HepG2 (cell line): Measurements from ENCODE around the gene ACSM6. TPM values are rescaled to one million over a fixed set of nuclear protein-coding genes. Genes with fewer than 3 reads are reported as not detected.

Experiments used
- FOXP1 ChIP-seq, 2 experiments: fragments of 450-650 bp in 1 of 2; IDR thresholded peaks; 2 replicates each; pipeline ENCODE4 v1.6.1; 2017 to 2018; ENCODE audit warnings: antibody characterized with exemption in 1 of 2
- HNRNPLL ChIP-seq: fragments of 200-400 bp; formaldehyde crosslinking; IDR thresholded peaks from 2 replicates; pipeline ENCODE4 v1.6.1; 2017; ENCODE audit warnings: mild to moderate bottlenecking, low read depth, low read length; ENCODE audit not compliant: poor library complexity, severe bottlenecking
- KMT2B ChIP-seq: IDR thresholded peaks from 2 replicates; pipeline ENCODE4 v1.6.1; 2016; ENCODE audit warnings: missing genetic modification reagents, missing compliant biosample characterization
- MED13 ChIP-seq: sonication (generic); formaldehyde crosslinking; IDR thresholded peaks from 2 replicates; pipeline ENCODE4 v1.5.0; 2020; ENCODE audit warnings: missing genetic modification reagents
- MEF2D ChIP-seq: sonication (generic); formaldehyde crosslinking; IDR thresholded peaks from 2 replicates; pipeline ENCODE4 v1.5.1; 2020; ENCODE audit warnings: mild to moderate bottlenecking, missing genetic modification reagents
- PAWR ChIP-seq: sonication (generic); formaldehyde crosslinking; IDR thresholded peaks from 2 replicates; pipeline ENCODE4 v1.4.0; 2020; ENCODE audit warnings: missing genetic modification reagents, mild to moderate bottlenecking, borderline replicate concordance
- SMAD3 ChIP-seq: sonication (generic); formaldehyde crosslinking; IDR thresholded peaks from 2 replicates; pipeline ENCODE4 v1.4.0; 2020; ENCODE audit warnings: missing genetic modification reagents
- SNAPC2 ChIP-seq: sonication (generic); formaldehyde crosslinking; IDR thresholded peaks from 2 replicates; pipeline ENCODE4 v1.8.1; 2022; ENCODE audit warnings: mild to moderate bottlenecking, missing genetic modification reagents
- ZNF317 ChIP-seq: sonication (generic); formaldehyde crosslinking; IDR thresholded peaks from 2 replicates; pipeline ENCODE4 v1.5.0; 2020; ENCODE audit warnings: mild to moderate bottlenecking, missing genetic modification reagents
- ZNF350 ChIP-seq: sonication (generic); formaldehyde crosslinking; IDR thresholded peaks from 2 replicates; pipeline ENCODE4 v1.4.0; 2020; ENCODE audit warnings: mild to moderate bottlenecking, low read depth, missing genetic modification reagents, borderline replicate concordance
- ZNF839 ChIP-seq: sonication (generic); formaldehyde crosslinking; IDR thresholded peaks from 2 replicates; pipeline ENCODE4 v1.4.0; 2020; ENCODE audit warnings: missing genetic modification reagents, mild to moderate bottlenecking, borderline replicate concordance
- polyA plus RNA-seq, 8 experiments: library from polyadenylated mRNA; depleted of rRNA in 3 of 8; stranded (reverse) in 7 of 8; unstranded in 1 of 8; fragments of >200 nt; fragmentation: Illumina TruSeq in 4 of 8; extraction: Trizol in 4 of 8; gene quantifications; 2 replicates each; pipeline versions ENCODE4 v1.2.1 to v1.2.3, GENCODE V29; 2011 to 2016; ENCODE audit warnings: low read depth in 4 of 8, missing spikeins in 1 of 8, mixed read lengths in 1 of 8; ENCODE audit not compliant: insufficient read depth in 1 of 8
- total RNA-seq, 5 experiments: library from RNA; depleted of rRNA; stranded (reverse); fragments of >200 nt; fragmentation: Illumina TruSeq; extraction: Trizol; gene quantifications; 2 replicates each; pipeline ENCODE4 v1.2.3, GENCODE V29; 2016; ENCODE audit warnings: low read depth in 1 of 5
- TF ChIP-seq, protein P1 (sequence below): sonication (generic); formaldehyde crosslinking; IDR thresholded peaks from 2 replicates; pipeline ENCODE4 v1.4.0; 2020; ENCODE audit warnings: missing genetic modification reagents
- TF ChIP-seq, protein P2 (sequence below): sonication (generic); formaldehyde crosslinking; IDR thresholded peaks from 2 replicates; pipeline ENCODE4 v1.5.0; 2020; ENCODE audit warnings: missing genetic modification reagents, mild to moderate bottlenecking, borderline replicate concordance
- TF ChIP-seq, protein P3 (sequence below): sonication (generic); formaldehyde crosslinking; conservative IDR thresholded peaks from 2 replicates; pipeline ENCODE4 v1.4.0; 2020; ENCODE audit warnings: mild to moderate bottlenecking, missing genetic modification reagents, moderate library complexity
- TF ChIP-seq, protein P4 (sequence below): sonication (generic); formaldehyde crosslinking; IDR thresholded peaks from 2 replicates; pipeline ENCODE4 v1.9.0; 2022; ENCODE audit warnings: low read depth, missing genetic modification reagents
- TF ChIP-seq, protein P5 (sequence below): sonication (generic); formaldehyde crosslinking; IDR thresholded peaks from 2 replicates; pipeline ENCODE4 v1.8.0; 2022; ENCODE audit warnings: missing genetic modification reagents, mild to moderate bottlenecking, borderline replicate concordance
- TF ChIP-seq, protein P6 (sequence below): sonication (generic); formaldehyde crosslinking; IDR thresholded peaks from 2 replicates; pipeline ENCODE4 v1.4.0; 2020; ENCODE audit warnings: missing genetic modification reagents, borderline replicate concordance

Gene ACSM6
- total and polyA plus RNA-seq, 2 of the 13 experiments (the other 11 are each of a cell fraction or from before 2014, with no cell fraction given), result not detected

DNA sequence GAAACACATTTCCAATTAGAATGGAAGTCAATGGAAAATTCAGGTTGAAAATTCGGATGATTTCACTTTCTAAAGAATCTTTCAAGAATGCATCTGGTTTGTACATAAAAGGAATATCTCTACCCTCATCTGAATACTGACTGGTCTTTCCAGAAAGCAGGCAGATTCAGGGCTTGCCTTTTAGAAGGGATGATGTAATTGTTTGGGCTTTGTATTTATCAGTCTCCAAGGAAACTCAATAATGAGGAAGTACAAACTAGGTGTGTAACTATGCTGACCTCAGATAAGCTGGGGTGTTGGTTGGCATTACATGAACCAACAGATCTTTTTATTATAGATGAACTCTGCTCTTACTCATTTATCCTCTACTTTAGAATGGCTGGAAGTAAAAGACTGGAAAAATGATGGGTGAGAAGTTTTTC lies 72.6 kb downstream of the ACSM6 start (continued):
- TF ChIP-seq, protein P1, sequence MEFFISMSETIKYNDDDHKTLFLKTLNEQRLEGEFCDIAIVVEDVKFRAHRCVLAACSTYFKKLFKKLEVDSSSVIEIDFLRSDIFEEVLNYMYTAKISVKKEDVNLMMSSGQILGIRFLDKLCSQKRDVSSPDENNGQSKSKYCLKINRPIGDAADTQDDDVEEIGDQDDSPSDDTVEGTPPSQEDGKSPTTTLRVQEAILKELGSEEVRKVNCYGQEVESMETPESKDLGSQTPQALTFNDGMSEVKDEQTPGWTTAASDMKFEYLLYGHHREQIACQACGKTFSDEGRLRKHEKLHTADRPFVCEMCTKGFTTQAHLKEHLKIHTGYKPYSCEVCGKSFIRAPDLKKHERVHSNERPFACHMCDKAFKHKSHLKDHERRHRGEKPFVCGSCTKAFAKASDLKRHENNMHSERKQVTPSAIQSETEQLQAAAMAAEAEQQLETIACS (CRISPR knock-in tag), result no peak
- TF ChIP-seq, protein P2, sequence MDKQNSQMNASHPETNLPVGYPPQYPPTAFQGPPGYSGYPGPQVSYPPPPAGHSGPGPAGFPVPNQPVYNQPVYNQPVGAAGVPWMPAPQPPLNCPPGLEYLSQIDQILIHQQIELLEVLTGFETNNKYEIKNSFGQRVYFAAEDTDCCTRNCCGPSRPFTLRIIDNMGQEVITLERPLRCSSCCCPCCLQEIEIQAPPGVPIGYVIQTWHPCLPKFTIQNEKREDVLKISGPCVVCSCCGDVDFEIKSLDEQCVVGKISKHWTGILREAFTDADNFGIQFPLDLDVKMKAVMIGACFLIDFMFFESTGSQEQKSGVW, result no peak
- TF ChIP-seq MED13 (CRISPR knock-in tag) (no peak), KMT2B (CRISPR knock-in tag) (no peak), PAWR (CRISPR knock-in tag) (no peak), MEF2D (CRISPR knock-in tag) (no peak), ZNF839 (CRISPR knock-in tag) (no peak), HNRNPLL (no peak), FOXP1 (IDR thresholded peaks at IDR 0.05) (no peak), FOXP1 (CRISPR knock-in tag; IDR thresholded peaks at IDR 0.05) (0 out of 2 replicates have a peak, but pooled peaks have one; percentile 25), SNAPC2 (CRISPR knock-in tag) (no peak), ZNF350 (CRISPR knock-in tag) (no peak), ZNF317 (CRISPR knock-in tag) (no peak), SMAD3 (no peak)
- TF ChIP-seq, protein P3, sequence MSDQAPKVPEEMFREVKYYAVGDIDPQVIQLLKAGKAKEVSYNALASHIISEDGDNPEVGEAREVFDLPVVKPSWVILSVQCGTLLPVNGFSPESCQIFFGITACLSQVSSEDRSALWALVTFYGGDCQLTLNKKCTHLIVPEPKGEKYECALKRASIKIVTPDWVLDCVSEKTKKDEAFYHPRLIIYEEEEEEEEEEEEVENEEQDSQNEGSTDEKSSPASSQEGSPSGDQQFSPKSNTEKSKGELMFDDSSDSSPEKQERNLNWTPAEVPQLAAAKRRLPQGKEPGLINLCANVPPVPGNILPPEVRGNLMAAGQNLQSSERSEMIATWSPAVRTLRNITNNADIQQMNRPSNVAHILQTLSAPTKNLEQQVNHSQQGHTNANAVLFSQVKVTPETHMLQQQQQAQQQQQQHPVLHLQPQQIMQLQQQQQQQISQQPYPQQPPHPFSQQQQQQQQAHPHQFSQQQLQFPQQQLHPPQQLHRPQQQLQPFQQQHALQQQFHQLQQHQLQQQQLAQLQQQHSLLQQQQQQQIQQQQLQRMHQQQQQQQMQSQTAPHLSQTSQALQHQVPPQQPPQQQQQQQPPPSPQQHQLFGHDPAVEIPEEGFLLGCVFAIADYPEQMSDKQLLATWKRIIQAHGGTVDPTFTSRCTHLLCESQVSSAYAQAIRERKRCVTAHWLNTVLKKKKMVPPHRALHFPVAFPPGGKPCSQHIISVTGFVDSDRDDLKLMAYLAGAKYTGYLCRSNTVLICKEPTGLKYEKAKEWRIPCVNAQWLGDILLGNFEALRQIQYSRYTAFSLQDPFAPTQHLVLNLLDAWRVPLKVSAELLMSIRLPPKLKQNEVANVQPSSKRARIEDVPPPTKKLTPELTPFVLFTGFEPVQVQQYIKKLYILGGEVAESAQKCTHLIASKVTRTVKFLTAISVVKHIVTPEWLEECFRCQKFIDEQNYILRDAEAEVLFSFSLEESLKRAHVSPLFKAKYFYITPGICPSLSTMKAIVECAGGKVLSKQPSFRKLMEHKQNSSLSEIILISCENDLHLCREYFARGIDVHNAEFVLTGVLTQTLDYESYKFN, result no peak
- TF ChIP-seq, protein P4, sequence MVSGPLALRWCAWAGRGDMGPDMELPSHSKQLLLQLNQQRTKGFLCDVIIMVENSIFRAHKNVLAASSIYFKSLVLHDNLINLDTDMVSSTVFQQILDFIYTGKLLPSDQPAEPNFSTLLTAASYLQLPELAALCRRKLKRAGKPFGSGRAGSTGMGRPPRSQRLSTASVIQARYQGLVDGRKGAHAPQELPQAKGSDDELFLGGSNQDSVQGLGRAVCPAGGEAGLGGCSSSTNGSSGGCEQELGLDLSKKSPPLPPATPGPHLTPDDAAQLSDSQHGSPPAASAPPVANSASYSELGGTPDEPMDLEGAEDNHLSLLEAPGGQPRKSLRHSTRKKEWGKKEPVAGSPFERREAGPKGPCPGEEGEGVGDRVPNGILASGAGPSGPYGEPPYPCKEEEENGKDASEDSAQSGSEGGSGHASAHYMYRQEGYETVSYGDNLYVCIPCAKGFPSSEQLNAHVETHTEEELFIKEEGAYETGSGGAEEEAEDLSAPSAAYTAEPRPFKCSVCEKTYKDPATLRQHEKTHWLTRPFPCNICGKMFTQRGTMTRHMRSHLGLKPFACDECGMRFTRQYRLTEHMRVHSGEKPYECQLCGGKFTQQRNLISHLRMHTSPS (CRISPR knock-in tag), result no peak
- TF ChIP-seq, protein P5, sequence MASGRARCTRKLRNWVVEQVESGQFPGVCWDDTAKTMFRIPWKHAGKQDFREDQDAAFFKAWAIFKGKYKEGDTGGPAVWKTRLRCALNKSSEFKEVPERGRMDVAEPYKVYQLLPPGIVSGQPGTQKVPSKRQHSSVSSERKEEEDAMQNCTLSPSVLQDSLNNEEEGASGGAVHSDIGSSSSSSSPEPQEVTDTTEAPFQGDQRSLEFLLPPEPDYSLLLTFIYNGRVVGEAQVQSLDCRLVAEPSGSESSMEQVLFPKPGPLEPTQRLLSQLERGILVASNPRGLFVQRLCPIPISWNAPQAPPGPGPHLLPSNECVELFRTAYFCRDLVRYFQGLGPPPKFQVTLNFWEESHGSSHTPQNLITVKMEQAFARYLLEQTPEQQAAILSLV (CRISPR knock-in tag), result no peak
- TF ChIP-seq, protein P6, sequence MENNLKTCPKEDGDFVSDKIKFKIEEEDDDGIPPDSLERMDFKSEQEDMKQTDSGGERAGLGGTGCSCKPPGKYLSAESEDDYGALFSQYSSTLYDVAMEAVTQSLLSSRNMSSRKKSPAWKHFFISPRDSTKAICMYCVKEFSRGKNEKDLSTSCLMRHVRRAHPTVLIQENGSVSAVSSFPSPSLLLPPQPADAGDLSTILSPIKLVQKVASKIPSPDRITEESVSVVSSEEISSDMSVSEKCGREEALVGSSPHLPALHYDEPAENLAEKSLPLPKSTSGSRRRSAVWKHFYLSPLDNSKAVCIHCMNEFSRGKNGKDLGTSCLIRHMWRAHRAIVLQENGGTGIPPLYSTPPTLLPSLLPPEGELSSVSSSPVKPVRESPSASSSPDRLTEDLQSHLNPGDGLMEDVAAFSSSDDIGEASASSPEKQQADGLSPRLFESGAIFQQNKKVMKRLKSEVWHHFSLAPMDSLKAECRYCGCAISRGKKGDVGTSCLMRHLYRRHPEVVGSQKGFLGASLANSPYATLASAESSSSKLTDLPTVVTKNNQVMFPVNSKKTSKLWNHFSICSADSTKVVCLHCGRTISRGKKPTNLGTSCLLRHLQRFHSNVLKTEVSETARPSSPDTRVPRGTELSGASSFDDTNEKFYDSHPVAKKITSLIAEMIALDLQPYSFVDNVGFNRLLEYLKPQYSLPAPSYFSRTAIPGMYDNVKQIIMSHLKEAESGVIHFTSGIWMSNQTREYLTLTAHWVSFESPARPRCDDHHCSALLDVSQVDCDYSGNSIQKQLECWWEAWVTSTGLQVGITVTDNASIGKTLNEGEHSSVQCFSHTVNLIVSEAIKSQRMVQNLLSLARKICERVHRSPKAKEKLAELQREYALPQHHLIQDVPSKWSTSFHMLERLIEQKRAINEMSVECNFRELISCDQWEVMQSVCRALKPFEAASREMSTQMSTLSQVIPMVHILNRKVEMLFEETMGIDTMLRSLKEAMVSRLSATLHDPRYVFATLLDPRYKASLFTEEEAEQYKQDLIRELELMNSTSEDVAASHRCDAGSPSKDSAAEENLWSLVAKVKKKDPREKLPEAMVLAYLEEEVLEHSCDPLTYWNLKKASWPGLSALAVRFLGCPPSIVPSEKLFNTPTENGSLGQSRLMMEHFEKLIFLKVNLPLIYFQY (CRISPR knock-in tag), result no peak
